ENCODE data around the gene TRMT11. TPM values are rescaled to one million over a fixed set of nuclear protein-coding genes. Genes with fewer than 3 reads are reported as not detected.

The TRMT11 gene
- total and polyA plus RNA-seq, 9 of the 15 experiments (the other 6 are each of a cell fraction or from before 2014, with no cell fraction given), result 38.8 to 88.0 (median 59.8) TPM

GRCh38 chr6:125943528-125944433 is 42.6 kb upstream of the TRMT11 start (continued):
- TF ChIP-seq MEIS2 (IDR thresholded peaks at IDR 0.05; ENCODE audit: partially characterized antibody), result peak; percentile 98
- 0 out of 4 replicates have a peak, but pooled peaks of 1 of the 2 experiments have one; percentile 52 for TF ChIP-seq ARNT (IDR thresholded peaks at IDR 0.05)
- TF ChIP-seq ZNF449 (CRISPR knock-in tag; IDR thresholded peaks at IDR 0.05), result no peak
- no peak for TF ChIP-seq MCM3 (IDR thresholded peaks at IDR 0.05)
- TF ChIP-seq E2F6 (IDR thresholded peaks at IDR 0.05; ENCODE audit: borderline replicate concordance in 1 of 2, extremely low read depth in 1 of 2, insufficient read depth in 1 of 2, insufficient read length in 1 of 2, low read depth in 1 of 2, low read length in 1 of 2, poor library complexity in 1 of 2, severe bottlenecking in 1 of 2), result no peak
- no peak for TF ChIP-seq ZNF644 (tag; IDR thresholded peaks at IDR 0.05; ENCODE audit: low read depth)
- TF ChIP-seq RCOR1 (IDR thresholded peaks at IDR 0.05; ENCODE audit: borderline replicate concordance in 1 of 2, low read depth in 2 of 2, low read length in 2 of 2), result peak in 1 of 2 experiments; percentile 46; a peak in 1 of 4 replicates
- peak; percentile 84 for TF ChIP-seq ARID1B (IDR thresholded peaks at IDR 0.05)
- TF ChIP-seq TEAD4 (IDR thresholded peaks at IDR 0.05; ENCODE audit: low read length), result peak; percentile 72
- no peak for TF ChIP-seq TEAD4 (CRISPR knock-in tag; IDR thresholded peaks at IDR 0.05; ENCODE audit: borderline replicate concordance)
- TF ChIP-seq JUND (IDR thresholded peaks at IDR 0.05; ENCODE audit: borderline replicate concordance, low read depth, low read length), result no peak
- peak; percentile 41; the same call in 2 of the 3 replicates for TF ChIP-seq JUND (tag; IDR thresholded peaks at IDR 0.05; ENCODE audit: borderline replicate concordance, low read depth, low read length)

Data from K562 (cell line).